Tibial nerve (tissue), 4 donors: ENCODE results near the gene WNT6.

ENCODE experiments used
- EP300 ChIP-seq, 2 donors: sonication (generic); formaldehyde crosslinking; IDR thresholded peaks; one replicate each; pipeline ENCODE4 v1.6.1; 2017; ENCODE audit warnings: antibody characterized with exemption in 2 of 2, mild to moderate bottlenecking in 1 of 2
- TF ChIP-seq, protein P1 (sequence below), 5 experiments: fragments of 200-600 bp in 3 of 5; fragments of 450-650 bp in 2 of 5; sonication (generic) in 3 of 5; IDR thresholded peaks; one replicate each; pipeline ENCODE4 v1.5.1; 2016 to 2019; ENCODE audit warnings: antibody characterized with exemption in 5 of 5, mild to moderate bottlenecking in 3 of 5, moderate library complexity in 2 of 5

- TF ChIP-seq, protein P1, sequence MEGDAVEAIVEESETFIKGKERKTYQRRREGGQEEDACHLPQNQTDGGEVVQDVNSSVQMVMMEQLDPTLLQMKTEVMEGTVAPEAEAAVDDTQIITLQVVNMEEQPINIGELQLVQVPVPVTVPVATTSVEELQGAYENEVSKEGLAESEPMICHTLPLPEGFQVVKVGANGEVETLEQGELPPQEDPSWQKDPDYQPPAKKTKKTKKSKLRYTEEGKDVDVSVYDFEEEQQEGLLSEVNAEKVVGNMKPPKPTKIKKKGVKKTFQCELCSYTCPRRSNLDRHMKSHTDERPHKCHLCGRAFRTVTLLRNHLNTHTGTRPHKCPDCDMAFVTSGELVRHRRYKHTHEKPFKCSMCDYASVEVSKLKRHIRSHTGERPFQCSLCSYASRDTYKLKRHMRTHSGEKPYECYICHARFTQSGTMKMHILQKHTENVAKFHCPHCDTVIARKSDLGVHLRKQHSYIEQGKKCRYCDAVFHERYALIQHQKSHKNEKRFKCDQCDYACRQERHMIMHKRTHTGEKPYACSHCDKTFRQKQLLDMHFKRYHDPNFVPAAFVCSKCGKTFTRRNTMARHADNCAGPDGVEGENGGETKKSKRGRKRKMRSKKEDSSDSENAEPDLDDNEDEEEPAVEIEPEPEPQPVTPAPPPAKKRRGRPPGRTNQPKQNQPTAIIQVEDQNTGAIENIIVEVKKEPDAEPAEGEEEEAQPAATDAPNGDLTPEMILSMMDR (IDR thresholded peaks at IDR 0.05): no peak
- no peak for TF ChIP-seq EP300 (IDR thresholded peaks at IDR 0.05)
Measured at GRCh38 chr2:218858671-218859555, 692 bp upstream of the WNT6 start.
